ENCODE data around the gene SRRD. TPM values are rescaled to one million over a fixed set of nuclear protein-coding genes. Genes with fewer than 3 reads are reported as not detected.

The SRRD gene
- total and polyA plus RNA-seq, 2 experiments from 2014 or later = 20.2 to 25.7 TPM

GRCh38 chr22:26481112-26481693, 2.5 kb upstream of the SRRD start:
- no peak overlapping the region for H3K4me2 ChIP-seq (ENCODE audit: unreplicated experiment)

DNA sequence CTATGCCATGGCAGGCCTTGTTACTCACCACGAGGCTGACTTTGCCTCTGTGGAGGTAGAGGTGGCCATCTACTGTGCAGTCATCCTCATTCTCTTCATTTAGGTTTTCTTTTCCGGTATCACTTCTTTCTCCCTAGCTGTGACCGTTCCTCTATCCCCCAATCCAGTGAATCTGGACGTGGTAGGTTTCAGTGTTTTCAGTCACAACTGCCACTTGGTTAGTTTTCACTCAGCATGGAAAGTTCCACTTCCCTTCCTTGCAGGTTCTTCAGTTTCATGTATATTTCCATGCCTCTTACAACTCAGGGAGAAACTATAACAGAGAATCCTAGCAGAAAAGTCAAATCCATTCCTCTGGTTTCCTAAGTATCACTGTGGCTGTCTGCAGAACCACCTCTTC, 2.0 kb upstream of the SRRD start:
- H3K9me3 ChIP-seq (ENCODE audit: low read depth) = no peaks in the 10 kb centered on the region
- peaks cover 20% of the 10 kb centered on the region for H3K4me1 ChIP-seq (ENCODE audit: insufficient read depth)
- WGBS, 2 experiments (ENCODE audit: low coverage in 1 of 2, low lambda C conversion rate in 2 of 2, missing lambda C conversion rate in 2 of 2) = 82 to 89% methylated on average over 4 of the region's 4 CpGs
- H3K27ac ChIP-seq = no peak overlapping the region
- H3K4me3 ChIP-seq = no peak overlapping the region
- no peaks in the 10 kb centered on the region for H3K36me3 ChIP-seq (ENCODE audit: low read depth)
- in situ Hi-C loops (cut with MboI) = no loop called here
- H2AFZ ChIP-seq = no peak overlapping the region
- no peaks in the 10 kb centered on the region; the same call in 1 of the 2 replicates for H3F3A ChIP-seq (ENCODE audit: insufficient read depth)
- no peaks in the 10 kb centered on the region for H3K27me3 ChIP-seq (replicated peaks; ENCODE audit: insufficient read depth)
- H4K20me1 ChIP-seq (ENCODE audit: insufficient read depth) = no peaks in the 10 kb centered on the region
- no peak overlapping the region for H3K4me2 ChIP-seq (ENCODE audit: unreplicated experiment)
- peaks cover 69% of the 10 kb centered on the region for H3K79me2 ChIP-seq (ENCODE audit: insufficient read depth)
- H3K9ac ChIP-seq = no peak overlapping the region
- H3K9me2 ChIP-seq (ENCODE audit: insufficient read depth) = no peaks in the 10 kb centered on the region
- TF ChIP-seq EZH2phosphoT487 (IDR thresholded peaks at IDR 0.05; ENCODE audit: insufficient read depth, low read depth) (no peak), EZH2 (IDR thresholded peaks at IDR 0.05; ENCODE audit: insufficient read depth, poor library complexity, severe bottlenecking) (no peak)
- no peak for DNase-seq

More at GRCh38 chr22:26481112-26481693, 2.5 kb upstream of the SRRD start:
- in situ Hi-C loops (cut with MboI) = no loop called here
- DNase-seq = no peak
- no peak overlapping the region for H2AFZ ChIP-seq
- TF ChIP-seq EZH2 (IDR thresholded peaks at IDR 0.05; ENCODE audit: insufficient read depth, poor library complexity, severe bottlenecking) = no peak
- H3K4me3 ChIP-seq = no peak overlapping the region
- H3K27ac ChIP-seq = no peak overlapping the region
- peaks cover 64% of the 10 kb centered on the region for H3K79me2 ChIP-seq (ENCODE audit: insufficient read depth)
- H4K20me1 ChIP-seq (ENCODE audit: insufficient read depth) = no peaks in the 10 kb centered on the region
- no peaks in the 10 kb centered on the region for H3K36me3 ChIP-seq (ENCODE audit: low read depth)
- H3K9me2 ChIP-seq (ENCODE audit: insufficient read depth) = no peaks in the 10 kb centered on the region
- H3K9ac ChIP-seq = no peak overlapping the region
- H3K4me1 ChIP-seq (ENCODE audit: insufficient read depth) = peaks cover 20% of the 10 kb centered on the region
- H3K27me3 ChIP-seq (replicated peaks; ENCODE audit: insufficient read depth) = no peaks in the 10 kb centered on the region
- no peaks in the 10 kb centered on the region for H3K9me3 ChIP-seq (ENCODE audit: low read depth)
- WGBS, 2 experiments (ENCODE audit: low coverage in 1 of 2, low lambda C conversion rate in 2 of 2, missing lambda C conversion rate in 2 of 2) = 78 to 81% methylated on average over 6 of the region's 6 CpGs
- no peaks in the 10 kb centered on the region; the same call in 1 of the 2 replicates for H3F3A ChIP-seq (ENCODE audit: insufficient read depth)

DNA sequence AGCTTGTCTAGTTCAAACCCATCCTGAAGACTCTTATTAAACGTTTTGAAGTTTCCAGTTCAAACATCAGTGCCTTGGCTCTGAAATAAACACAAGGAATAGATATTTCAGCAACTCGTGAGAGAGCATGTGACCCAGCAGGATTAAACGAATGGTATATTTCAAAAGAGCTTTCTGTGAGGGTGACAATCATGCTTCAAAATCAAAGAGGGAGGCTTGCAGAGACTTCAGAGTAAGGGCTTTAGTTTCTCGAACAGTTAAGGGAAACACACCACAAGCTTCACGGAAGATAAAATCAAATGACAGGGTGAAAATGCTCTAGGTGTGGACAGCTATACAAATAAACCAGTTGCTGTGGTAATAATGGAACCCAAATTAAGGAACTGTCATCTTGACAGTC, 1.5 kb upstream of the SRRD start:
- no peak overlapping the region for H3K4me3 ChIP-seq
- DNase-seq = no peak
- TF ChIP-seq EZH2 (IDR thresholded peaks at IDR 0.05; ENCODE audit: insufficient read depth, poor library complexity, severe bottlenecking) (no peak), EZH2phosphoT487 (IDR thresholded peaks at IDR 0.05; ENCODE audit: insufficient read depth, low read depth) (no peak)
- 60 to 67% methylated on average over 5 of the region's 5 CpGs for WGBS, 2 experiments (ENCODE audit: low coverage in 1 of 2, low lambda C conversion rate in 2 of 2, missing lambda C conversion rate in 2 of 2)
- 0 out of 2 replicates have a peak overlapping the region, but pooled peaks have one; percentile 97 for H3K9ac ChIP-seq
- no peak overlapping the region for H3K4me2 ChIP-seq (ENCODE audit: unreplicated experiment)
- H3K9me3 ChIP-seq (ENCODE audit: low read depth) = no peaks in the 10 kb centered on the region
- no peak overlapping the region for H2AFZ ChIP-seq
- no peaks in the 10 kb centered on the region for H3K27me3 ChIP-seq (replicated peaks; ENCODE audit: insufficient read depth)
- no peaks in the 10 kb centered on the region for H3K9me2 ChIP-seq (ENCODE audit: insufficient read depth)
- in situ Hi-C loops (cut with MboI) = no loop called here
- H3K27ac ChIP-seq = no peak overlapping the region
- H3K4me1 ChIP-seq (ENCODE audit: insufficient read depth) = peaks cover 20% of the 10 kb centered on the region
- no peaks in the 10 kb centered on the region for H3K36me3 ChIP-seq (ENCODE audit: low read depth)
- peaks cover 69% of the 10 kb centered on the region for H3K79me2 ChIP-seq (ENCODE audit: insufficient read depth)
- no peaks in the 10 kb centered on the region; the same call in 1 of the 2 replicates for H3F3A ChIP-seq (ENCODE audit: insufficient read depth)
- H4K20me1 ChIP-seq (ENCODE audit: insufficient read depth) = no peaks in the 10 kb centered on the region

- H2AFZ ChIP-seq = peak overlapping the region; percentile 85
- no peaks in the 10 kb centered on the region for H3K36me3 ChIP-seq (ENCODE audit: low read depth)
- 1% methylated on average over 7 of the region's 7 CpGs for WGBS, 2 experiments (ENCODE audit: low coverage in 1 of 2, low lambda C conversion rate in 2 of 2, missing lambda C conversion rate in 2 of 2)
- H3K9ac ChIP-seq = peak overlapping the region; percentile 97
- H3K9me2 ChIP-seq (ENCODE audit: insufficient read depth) = no peaks in the 10 kb centered on the region
- peak overlapping the region; percentile 99 for H3K4me2 ChIP-seq (ENCODE audit: unreplicated experiment)
- no peaks in the 10 kb centered on the region for H4K20me1 ChIP-seq (ENCODE audit: insufficient read depth)
- in situ Hi-C loops (cut with MboI) = no loop called here
- peaks cover 20% of the 10 kb centered on the region for H3K4me1 ChIP-seq (ENCODE audit: insufficient read depth)
- peak overlapping the region; percentile 80 for H3K27ac ChIP-seq
- H3K9me3 ChIP-seq (ENCODE audit: low read depth) = no peaks in the 10 kb centered on the region
- no peaks in the 10 kb centered on the region for H3K27me3 ChIP-seq (replicated peaks; ENCODE audit: insufficient read depth)
- peaks cover 63% of the 10 kb centered on the region for H3K79me2 ChIP-seq (ENCODE audit: insufficient read depth)
- no peak for TF ChIP-seq EZH2phosphoT487 (IDR thresholded peaks at IDR 0.05; ENCODE audit: insufficient read depth, low read depth)
- TF ChIP-seq EZH2 (IDR thresholded peaks at IDR 0.05; ENCODE audit: insufficient read depth, poor library complexity, severe bottlenecking) = no peak
- peak overlapping the region; percentile 81 for H3K4me3 ChIP-seq
- DNase-seq = no peak
- no peaks in the 10 kb centered on the region; the same call in 1 of the 2 replicates for H3F3A ChIP-seq (ENCODE audit: insufficient read depth)
Observed at GRCh38 chr22:26483043-26483438, 636 bp upstream of the SRRD start.
